Measurements from ENCODE around the gene SLC24A4.
"Not testable (repeated sequence)": the region's sequence is repeated elsewhere in the genome, so short reads cannot be mapped to it uniquely, and the experiment has no call there.

The SLC24A4 gene

GRCh38 chr14:92527721-92528120 lies 204.8 kb downstream of the SLC24A4 start:
- TF ChIP-seq CTCF (IDR thresholded peaks at IDR 0.05; ENCODE audit: low read depth, low read length) = no peak

GRCh38 chr14:92528486-92529100 lies 205.6 kb downstream of the SLC24A4 start:
- no peak overlapping the region for H3K4me3 ChIP-seq (ENCODE audit: low read depth, low read length)
- TF ChIP-seq CTCF (IDR thresholded peaks at IDR 0.05; ENCODE audit: low read depth, low read length) = no peak

More at GRCh38 chr14:92527721-92528120, 204.8 kb downstream of the SLC24A4 start:
- no peak overlapping the region for H3K4me3 ChIP-seq (ENCODE audit: low read depth, low read length)

GRCh38 chr14:92529903-92530302 lies 206.9 kb downstream of the SLC24A4 start:
- TF ChIP-seq CTCF (IDR thresholded peaks at IDR 0.05; ENCODE audit: low read depth, low read length) = no peak
- H3K4me3 ChIP-seq (ENCODE audit: low read depth, low read length) = no peak overlapping the region

GRCh38 chr14:92531106-92531873 lies 208.3 kb downstream of the SLC24A4 start:
- TF ChIP-seq CTCF (IDR thresholded peaks at IDR 0.05; ENCODE audit: low read depth, low read length) = no peak
- no peak overlapping the region for H3K4me3 ChIP-seq (ENCODE audit: low read depth, low read length)

GRCh38 chr14:92532490-92533163 lies 209.7 kb downstream of the SLC24A4 start:
- H3K4me3 ChIP-seq (ENCODE audit: low read depth, low read length) = no peak overlapping the region
- TF ChIP-seq CTCF (IDR thresholded peaks at IDR 0.05; ENCODE audit: low read depth, low read length) = no peak

GRCh38 chr14:92534932-92535643 lies 212.1 kb downstream of the SLC24A4 start:
- no peak for TF ChIP-seq CTCF (IDR thresholded peaks at IDR 0.05; ENCODE audit: low read depth, low read length)
- no peak overlapping the region for H3K4me3 ChIP-seq (ENCODE audit: low read depth, low read length)

GRCh38 chr14:92536231-92536630 lies 213.3 kb downstream of the SLC24A4 start:
- H3K4me3 ChIP-seq (ENCODE audit: low read depth, low read length) = not testable (repeated sequence)
